Measurements from ENCODE around the gene ARHGAP11B.
"Not testable (repeated sequence)": the region's sequence is repeated elsewhere in the genome, so short reads cannot be mapped to it uniquely, and the experiment has no call there.

GRCh38 chr15:30669621-30670020 lies 43.7 kb downstream of the ARHGAP11B start:
- TF ChIP-seq CTCF (IDR thresholded peaks at IDR 0.05; ENCODE audit: low read length); EZH2 (optimal IDR thresholded peaks at IDR 0.05; ENCODE audit: low read depth, low read length); EZH2phosphoT487 (IDR thresholded peaks at IDR 0.05; ENCODE audit: low read length): not testable (repeated sequence)
